ENCODE results near the gene PDCL3.

- TF ChIP-seq CTCF (IDR thresholded peaks at IDR 0.05) (no peak), POLR2A (IDR thresholded peaks at IDR 0.05) (no peak)
These were observed 20.4 kb upstream of the PDCL3 start for GRCh38 chr2:100542418-100542817.

Data from esophagus squamous epithelium (tissue), 4 donors.